K562 (cell line): ENCODE results near the gene ESR2. TPM values are rescaled to one million over a fixed set of nuclear protein-coding genes. Genes with fewer than 3 reads are reported as not detected.
A peak's percentile ranks its signal among the peaks of the same experiment; 100 is the strongest.

Source experiments
- ATAC-seq: fragments of 200-7000 bp; cut with Tn5 transposase; 3 replicates; pipeline ENCODE4 v1.9.1; 2020; ENCODE audit warnings: moderate library complexity
- Bru-seq: library from RNA; stranded (reverse); fragments of 400-500 nt; gene quantifications from one replicate; lab custom pipeline; 2021; lab: Mats Ljungman, UMichigan
- BruChase-seq, 2 experiments: library from RNA; stranded (reverse); fragments of 400-500 nt; gene quantifications; one replicate each; lab custom pipeline; 2021; lab: Mats Ljungman, UMichigan
- BruUV-seq: library from RNA; stranded (reverse); fragments of 400-500 nt; replicated peaks from 2 replicates; lab custom pipeline; 2021; lab: Mats Ljungman, UMichigan
- CTCF ChIA-PET: fragments of 300-600 bp; formaldehyde crosslinking; extraction: SDS; loops from one replicate; lab custom pipeline; 2021; ENCODE audit warnings: low intra/inter-chr PET ratio; lab: Yijun Ruan, JAX
- POLR2A ChIA-PET: fragments of 300-600, 350-650 bp; sonication (Branson Sonifier 250); formaldehyde crosslinking; extraction: SDS; loops from one replicate; lab custom pipeline; 2021; ENCODE audit warnings: antibody characterized with exemption, inconsistent platforms; lab: Yijun Ruan, JAX
- DNase-seq, 4 experiments: peaks; one replicate each; pipeline versions ENCODE4 v3.0.0 to v3.0.0-alpha.2; 2011 to 2018; ENCODE audit warnings: low spot score in 3 of 4, mixed read lengths in 3 of 4; ENCODE audit errors: extremely low read depth in 1 of 4
- FAIRE-seq: peaks from 2 replicates; lab custom pipeline; 2011; peaks lifted over from hg19 to GRCh38; lab: Jason Lieb, UNC
- H2AFZ ChIP-seq: 2 replicates; pipeline ENCODE4 v1.6.0; 2011; ENCODE audit warnings: low read depth, low read length, control low read depth, inconsistent platforms
- H3K27ac ChIP-seq: fragments of 200-600 bp; 3 replicates; pipeline ENCODE4 v1.8.0; 2011; ENCODE audit warnings: low read depth, mild to moderate bottlenecking, control low read depth, inconsistent platforms, low read length, moderate library complexity, mixed read lengths; ENCODE audit errors: extremely low read depth
- H3K27me3 ChIP-seq, 2 experiments: fragments of 300-600 bp in 1 of 2; 2 replicates in 1 of 2; 3 replicates in 1 of 2; pipeline versions ENCODE4 v1.6.0 to v1.8.0; 2011; ENCODE audit warnings: inconsistent platforms in 2 of 2, low read length in 2 of 2, mild to moderate bottlenecking in 1 of 2, mixed read lengths in 1 of 2, moderate library complexity in 1 of 2; ENCODE audit not compliant: control insufficient read depth in 2 of 2, insufficient read depth in 2 of 2
- H3K36me3 ChIP-seq: fragments of 300-600 bp; 3 replicates; pipeline ENCODE4 v1.8.0; 2011; ENCODE audit warnings: mild to moderate bottlenecking, low read length, inconsistent platforms; ENCODE audit not compliant: control insufficient read depth, insufficient read depth
- H3K4me1 ChIP-seq, 2 experiments: fragments of 200-600 bp in 1 of 2; replicated peaks in 1 of 2; 2 replicates in 1 of 2; 3 replicates in 1 of 2; pipeline versions ENCODE4 v1.5.1 to v1.8.0; 2011; ENCODE audit warnings: inconsistent platforms in 2 of 2, low read length in 2 of 2, mild to moderate bottlenecking in 1 of 2, mixed read lengths in 1 of 2, moderate library complexity in 1 of 2; ENCODE audit not compliant: control insufficient read depth in 2 of 2, insufficient read depth in 2 of 2
- H3K4me2 ChIP-seq: 2 replicates; pipeline ENCODE4 v1.6.1; 2011; ENCODE audit warnings: low read length, control low read depth, inconsistent platforms, mixed read lengths; ENCODE audit not compliant: insufficient read depth
- H3K4me3 ChIP-seq: fragments of 200-600 bp; sonication (generic), shearing (Covaris generic); 2 replicates; pipeline ENCODE4 v1.5.1; 2016; ENCODE audit warnings: control low read depth, inconsistent platforms
- H3K79me2 ChIP-seq: fragments of 200-600 bp; 3 replicates; pipeline ENCODE4 v1.8.0; 2011; ENCODE audit warnings: low read length, inconsistent platforms; ENCODE audit not compliant: control insufficient read depth, insufficient read depth
- H3K9ac ChIP-seq, 2 experiments: 2 replicates each; pipeline versions ENCODE4 v1.6.0 to v1.6.1; 2011; ENCODE audit warnings: low read depth in 2 of 2, low read length in 2 of 2, control low read depth in 1 of 2, inconsistent platforms in 1 of 2, mild to moderate bottlenecking in 1 of 2, mixed read lengths in 1 of 2; ENCODE audit not compliant: insufficient read depth in 1 of 2
- H3K9me1 ChIP-seq: one replicate; pipeline ENCODE4 v1.6.0; 2011; ENCODE audit warnings: inconsistent platforms, mild to moderate bottlenecking, low read length, moderate library complexity; ENCODE audit not compliant: control insufficient read depth, insufficient read depth
- H3K9me3 ChIP-seq: replicated peaks from 2 replicates; pipeline ENCODE4 v1.5.1; 2011; ENCODE audit warnings: low read depth, low read length, inconsistent platforms; ENCODE audit not compliant: control insufficient read depth, insufficient read depth
- H4K20me1 ChIP-seq: replicated peaks from 2 replicates; pipeline ENCODE4 v1.6.1; 2011; ENCODE audit warnings: low read length, inconsistent platforms, mixed read lengths; ENCODE audit not compliant: control insufficient read depth, insufficient read depth
- NELFE ChIP-seq: IDR thresholded peaks from 2 replicates; pipeline ENCODE4 v1.6.1; 2011; ENCODE audit warnings: mild to moderate bottlenecking; ENCODE audit not compliant: insufficient read depth, insufficient read length
- NONO ChIP-seq, 2 experiments: fragments of 200-400 bp in 1 of 2; fragments of 450-650 bp in 1 of 2; formaldehyde crosslinking in 1 of 2; IDR thresholded peaks; 2 replicates each; pipeline ENCODE4 v1.6.1; 2017; ENCODE audit warnings: low read depth in 2 of 2, mild to moderate bottlenecking in 2 of 2, moderate library complexity in 2 of 2, low read length in 1 of 2
- POLR2G ChIP-seq: fragments of 200-400 bp; formaldehyde crosslinking; IDR thresholded peaks from 2 replicates; pipeline ENCODE4 v1.6.1; 2017; ENCODE audit warnings: low read depth, mild to moderate bottlenecking, antibody characterized with exemption, low read length, moderate library complexity
- RBBP5 ChIP-seq: fragments of 200-600 bp; sonication (generic); IDR thresholded peaks from 2 replicates; pipeline ENCODE4 v1.6.1; 2012; ENCODE audit warnings: borderline replicate concordance, mild to moderate bottlenecking, low read length, control low read depth, inconsistent platforms; ENCODE audit not compliant: insufficient read depth, poor library complexity, severe bottlenecking
- RBFOX2 ChIP-seq: fragments of 200-400 bp; formaldehyde crosslinking; IDR thresholded peaks from 2 replicates; pipeline ENCODE4 v1.6.1; 2017; ENCODE audit warnings: low read depth, mild to moderate bottlenecking, low read length, moderate library complexity
- ZNF551 ChIP-seq: fragments of 250-450 bp; sonication (Bioruptor Pico); IDR thresholded peaks from 2 replicates; pipeline ENCODE4 v1.5.0; 2021; ENCODE audit warnings: mild to moderate bottlenecking, moderate library complexity
- WGBS: fragments of 100-300 bp; shearing (Covaris generic); methylation state at CpG from one replicate; pipeline ENCODE4 v1.1.6; 2016; ENCODE audit warnings: low coverage, mixed read lengths; ENCODE audit not compliant: insufficient coverage; ENCODE audit errors: missing lambda C conversion rate; 5-methylcytosine and 5-hydroxymethylcytosine counted together
- in situ Hi-C: fragments of 300-500 bp; cut with MboI; formaldehyde crosslinking; loops from 4 replicates; pipeline ENCODE4 v1.15.0; 2018; ENCODE audit warnings: inconsistent platforms, mixed read lengths
- intact Hi-C: fragments of 100-400 bp; cut with micrococcal nuclease; formaldehyde crosslinking; loops from 2 replicates; pipeline ENCODE4 v1.14.2; 2022
- long read RNA-seq, 3 experiments: library from polyadenylated mRNA in 2 of 3; library from RNA in 1 of 3; unstranded in 2 of 3; stranded (forward) in 1 of 3; transcript quantifications; one replicate each; pipeline ENCODE4 v2.0.0, GENCODE V29; 2019 to 2022
- polyA minus RNA-seq, 3 experiments: library from RNA; depleted of rRNA, polyadenylated mRNA; stranded (reverse); fragments of >200 nt; gene quantifications; 2 replicates each; pipeline ENCODE4 v1.2.3, GENCODE V29; 2011
- polyA plus RNA-seq, 8 experiments: library from polyadenylated mRNA; depleted of rRNA in 4 of 8; stranded (reverse) in 5 of 8; unstranded in 3 of 8; fragments of >200 nt; fragmentation: Nextera tagmentation in 2 of 8; fragmentation: Illumina TruSeq in 1 of 8; extraction: Ambion mirVana in 2 of 8; extraction: Trizol in 1 of 8; gene quantifications; 2 replicates each; pipeline versions ENCODE4 v1.2.1 to v1.2.3, GENCODE V29; 2011 to 2014; ENCODE audit warnings: inconsistent platforms in 1 of 8, missing spikeins in 1 of 8
- total RNA-seq, 7 experiments: library from RNA; depleted of rRNA in 6 of 7; stranded (reverse); fragments of >200 nt in 6 of 7; fragmentation: Illumina TruSeq in 2 of 7; extraction: Trizol in 2 of 7; gene quantifications; 2 replicates each; pipeline versions ENCODE4 v1.2.1 to v1.2.3, GENCODE V29; 2011 to 2021; ENCODE audit warnings: low replicate concordance in 1 of 7
- TF ChIP-seq, protein P1 (sequence below): fragments of 200-800 bp; sonication (Bioruptor generic); IDR thresholded peaks from 2 replicates; pipeline ENCODE4 v1.6.1; 2017; ENCODE audit warnings: missing genetic modification characterization, missing compliant biosample characterization

The ESR2 gene
- total RNA-seq (2011; cell fraction: chromatin; rRNA removed; ENCODE audit: low replicate concordance), result 3.5 and 6.1 TPM in 2 replicates
- 2.0 and 2.6 TPM in 2 replicates for total RNA-seq (2011; cell fraction: nucleolus; rRNA removed)
- total RNA-seq (2011; cell fraction: nucleoplasm; rRNA removed), result 3.3 and 3.4 TPM in 2 replicates
- 2.0 and 2.1 TPM in 2 replicates for total RNA-seq (2014; rRNA removed)
- total RNA-seq (2014; rRNA removed; fragmentation: Illumina TruSeq; extraction: Trizol), result 2.6 and 2.7 TPM in 2 replicates
- 2.0 and 2.1 TPM in 2 replicates for total RNA-seq (2015; rRNA removed; fragmentation: Illumina TruSeq; extraction: Trizol)
- total RNA-seq (2021), result 3.0 and 3.6 TPM in 2 replicates
- 0.16 and 0.36 TPM in 2 replicates for polyA plus RNA-seq (2011; rRNA removed)
- polyA plus RNA-seq (2011; cell fraction: cytosol; rRNA removed), result 0.19 and 0.28 TPM in 2 replicates
- 0.22 and 0.68 TPM in 2 replicates for polyA plus RNA-seq (2011; cell fraction: nucleus; rRNA removed)
- 2.2 and 4.9 TPM in 2 replicates for polyA plus RNA-seq (2012)
- polyA plus RNA-seq (2014; fragmentation: Illumina TruSeq; extraction: Trizol), result 1.9 and 2.0 TPM in 2 replicates
- under 1 TPM; 0.07 to 0.15 TPM for polyA plus RNA-seq (2014; fragmentation: Nextera tagmentation; extraction: Ambion mirVana)
- polyA plus RNA-seq (2014; rRNA removed), result 2.8 and 3.8 TPM in 2 replicates
- 0.51 and 0.70 TPM in 2 replicates for polyA minus RNA-seq (2011; rRNA and poly(A)+ RNA removed)
- 1.3 TPM in 1 of 2 replicates, not detected in the other for polyA minus RNA-seq (2011; cell fraction: cytosol; rRNA and poly(A)+ RNA removed)
- polyA minus RNA-seq (2011; cell fraction: nucleus; rRNA and poly(A)+ RNA removed), result 0.40 and 0.56 TPM in 2 replicates
- Bru-seq, nascent RNA, result percentile 38 among the genes with signal in this experiment
- BruChase-seq, experiment 1, labeled RNA remaining after a 2-hour chase, result percentile 39 among the genes with signal in this experiment
- percentile 41 among the genes with signal in this experiment for BruChase-seq, experiment 2, labeled RNA remaining after a 6-hour chase
- long read RNA-seq, experiment 1, result 0 reads
- long read RNA-seq, experiment 2, result 0 reads
- long read RNA-seq, experiment 3, partial matches to known transcripts, result 1 of 1 reads
- long read RNA-seq, experiment 3, other reads (novel, unspliced or antisense), result 0 of 1 reads

DNA sequence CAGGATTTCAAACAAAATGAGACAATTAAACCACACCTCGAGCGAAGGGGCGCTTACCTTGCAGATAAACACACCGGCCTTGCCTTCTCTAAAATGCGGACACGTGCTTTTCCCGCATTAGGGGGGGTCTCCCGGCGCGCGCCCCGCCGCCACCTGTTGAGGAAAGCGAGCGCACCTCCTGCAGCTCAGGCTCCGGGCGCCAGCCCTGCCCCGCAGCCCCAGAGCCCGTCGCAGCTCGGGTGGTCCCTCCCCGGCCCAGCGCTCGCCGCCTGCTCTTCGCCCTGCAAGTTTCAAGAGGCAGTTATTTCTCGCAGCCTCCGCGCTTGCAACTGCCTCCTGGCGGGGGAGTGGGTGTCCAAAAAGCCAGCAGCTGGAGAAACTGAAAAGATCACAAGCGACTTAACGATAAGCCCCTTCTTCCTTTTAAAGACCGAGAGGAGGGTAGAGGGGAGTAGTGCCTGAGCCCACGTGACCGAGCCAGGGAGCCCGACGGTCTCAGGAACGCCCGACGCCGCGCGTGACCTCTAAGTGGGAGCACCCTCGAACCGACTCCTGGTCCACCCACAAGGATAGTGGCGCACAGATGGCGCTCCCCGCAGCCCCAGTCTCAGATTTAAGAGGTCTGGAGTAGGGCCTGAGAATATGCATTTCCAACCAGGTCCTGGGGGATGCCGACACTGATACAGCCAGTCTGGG, at the start of gene ESR2:
Gene ESR2, minus strand, starts transcription at position 396 of the 696 bp plus-strand sequence. CDS start 11,386 bp downstream, outside the sequence.
- no TSS peak for BruUV-seq
- Histone ChIP-seq H3K36me3 (no peaks in the 10 kb centered on the region), H2AFZ (peak within 1 kb of the TSS; percentile 75), H4K20me1 (no peaks in the 10 kb centered on the region), H3K4me3 (peak within 1 kb of the TSS; percentile 41), H3K9ac (peak within 1 kb of the TSS; percentile 45 to 84; a peak in 3 of 4 replicates), H3K4me1 (peaks cover 0 to 12% of the 10 kb centered on the region in 2 experiments; a peak in 2 of 5 replicates), H3K27me3 (no peaks in the 10 kb centered on the region), H3K4me2 (peak within 1 kb of the TSS; percentile 76), H3K27ac (peak within 1 kb of the TSS; percentile 35; the same call in 1 of the 3 replicates), H3K79me2 (0 out of 3 replicates have a peak, but pooled peaks cover 3% of the 10 kb centered on the region), H3K9me3 (no peaks in the 10 kb centered on the region), H3K9me1 (no peaks in the 10 kb centered on the region)
- FAIRE-seq (no peak), DNase-seq (peak; percentile 8 to 50 (median 16)), ATAC-seq (peak; percentile 78)
- intact Hi-C loops, result loop anchor here (2.0 to 5.0 kb wide), 4 partner anchors 72 to 497 kb away; no protein-coding TSS in a partner anchor
- ChIA-PET CTCF (interaction anchor here (0.8 kb wide), 2 partner anchors 131 to 134 kb away, joined by 3 read pairs; no protein-coding TSS in a partner anchor), POLR2A (no interaction called here)
- 45% methylated on average over 14 of the region's 49 CpGs for WGBS
- in situ Hi-C loops, result loop anchor here (10.0 kb wide), 1 partner anchor 129 kb away; no protein-coding TSS in a partner anchor
- TF ChIP-seq, protein P1, sequence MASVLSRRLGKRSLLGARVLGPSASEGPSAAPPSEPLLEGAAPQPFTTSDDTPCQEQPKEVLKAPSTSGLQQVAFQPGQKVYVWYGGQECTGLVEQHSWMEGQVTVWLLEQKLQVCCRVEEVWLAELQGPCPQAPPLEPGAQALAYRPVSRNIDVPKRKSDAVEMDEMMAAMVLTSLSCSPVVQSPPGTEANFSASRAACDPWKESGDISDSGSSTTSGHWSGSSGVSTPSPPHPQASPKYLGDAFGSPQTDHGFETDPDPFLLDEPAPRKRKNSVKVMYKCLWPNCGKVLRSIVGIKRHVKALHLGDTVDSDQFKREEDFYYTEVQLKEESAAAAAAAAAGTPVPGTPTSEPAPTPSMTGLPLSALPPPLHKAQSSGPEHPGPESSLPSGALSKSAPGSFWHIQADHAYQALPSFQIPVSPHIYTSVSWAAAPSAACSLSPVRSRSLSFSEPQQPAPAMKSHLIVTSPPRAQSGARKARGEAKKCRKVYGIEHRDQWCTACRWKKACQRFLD (CRISPR knock-in tag), result no peak
- TF ChIP-seq ZNF551 (CRISPR knock-in tag), result no peak
- peak; percentile 64 for TF ChIP-seq RBFOX2
- TF ChIP-seq NELFE, result no peak
- no peak for TF ChIP-seq NONO (IDR thresholded peaks at IDR 0.05; ENCODE audit: low read depth in 2 of 2, low read length in 1 of 2)
- peak; percentile 61 for TF ChIP-seq POLR2G
- peak; percentile 5 for TF ChIP-seq RBBP5
